ENCODE measurements around the gene MBD5.

Gene MBD5

GRCh38 chr2:148108385-148108784, 87.5 kb downstream of the MBD5 start:
- TF ChIP-seq ZNF384 (IDR thresholded peaks at IDR 0.05) (peak; percentile 64), ELF4 (IDR thresholded peaks at IDR 0.05) (no peak)
- no peak for DNase-seq (ENCODE audit: extremely low spot score)
- ChIA-PET CTCF (no interaction called here), POLR2A (no interaction called here)

GRCh38 chr2:148110184-148110583, 89.3 kb downstream of the MBD5 start:
- ChIA-PET CTCF (no interaction called here), POLR2A (no interaction called here)
- DNase-seq (ENCODE audit: extremely low spot score) = no peak
- TF ChIP-seq SP1 (IDR thresholded peaks at IDR 0.05) = no peak
- no peak for TF ChIP-seq SUZ12 (IDR thresholded peaks at IDR 0.05)
- no peak for TF ChIP-seq NFRKB (IDR thresholded peaks at IDR 0.05)
- no peak for TF ChIP-seq PKNOX1 (IDR thresholded peaks at IDR 0.05)
- no peak for TF ChIP-seq FOXK2 (IDR thresholded peaks at IDR 0.05)
- no peak for TF ChIP-seq FOXA1 (IDR thresholded peaks at IDR 0.05)
- TF ChIP-seq HDGF (IDR thresholded peaks at IDR 0.05; ENCODE audit: borderline replicate concordance) = no peak
- no peak for TF ChIP-seq BHLHE40 (IDR thresholded peaks at IDR 0.05; ENCODE audit: borderline replicate concordance)

- TF ChIP-seq ELF4 (IDR thresholded peaks at IDR 0.05) = no peak
- TF ChIP-seq LEF1 (IDR thresholded peaks at IDR 0.05; ENCODE audit: borderline replicate concordance) = no peak
- TF ChIP-seq FOXK2 (IDR thresholded peaks at IDR 0.05) = no peak
- TF ChIP-seq FOXA1 (IDR thresholded peaks at IDR 0.05) = no peak
- ChIA-PET POLR2A (no interaction called here), CTCF (no interaction called here)
- DNase-seq (ENCODE audit: extremely low spot score) = no peak
Observed at GRCh38 chr2:148122788-148123187, 101.9 kb downstream of the MBD5 start.

GRCh38 chr2:148124271-148124670, 103.4 kb downstream of the MBD5 start:
- no peak for DNase-seq (ENCODE audit: extremely low spot score)
- ChIA-PET POLR2A (no interaction called here), CTCF (no interaction called here)
- TF ChIP-seq ZNF384 (IDR thresholded peaks at IDR 0.05) = no peak
- no peak for TF ChIP-seq PKNOX1 (IDR thresholded peaks at IDR 0.05)
- TF ChIP-seq L3MBTL2 (conservative IDR thresholded peaks at IDR 0.05) = no peak
- no peak for TF ChIP-seq FOXK2 (IDR thresholded peaks at IDR 0.05)
- TF ChIP-seq NFRKB (IDR thresholded peaks at IDR 0.05) = no peak
- TF ChIP-seq SUZ12 (IDR thresholded peaks at IDR 0.05) = no peak
- no peak for TF ChIP-seq LEF1 (IDR thresholded peaks at IDR 0.05; ENCODE audit: borderline replicate concordance)
- no peak for TF ChIP-seq TARDBP (IDR thresholded peaks at IDR 0.05)

- ChIA-PET CTCF (no interaction called here), POLR2A (no interaction called here)
- no peak for TF ChIP-seq NFRKB (IDR thresholded peaks at IDR 0.05)
- DNase-seq (ENCODE audit: extremely low spot score) = no peak
Observed at GRCh38 chr2:148130581-148130980, 109.7 kb downstream of the MBD5 start.

GRCh38 chr2:148132412-148132811, 111.5 kb downstream of the MBD5 start:
- ChIA-PET CTCF (no interaction called here), POLR2A (no interaction called here)
- DNase-seq (ENCODE audit: extremely low spot score) = no peak
- TF ChIP-seq ELF4 (IDR thresholded peaks at IDR 0.05) (no peak), SUZ12 (IDR thresholded peaks at IDR 0.05) (no peak), CTBP1 (IDR thresholded peaks at IDR 0.05; ENCODE audit: borderline replicate concordance) (no peak), FOXM1 (IDR thresholded peaks at IDR 0.05; ENCODE audit: borderline replicate concordance) (no peak), NFRKB (IDR thresholded peaks at IDR 0.05) (no peak), ARNT (IDR thresholded peaks at IDR 0.05) (no peak), BHLHE40 (IDR thresholded peaks at IDR 0.05; ENCODE audit: borderline replicate concordance) (no peak), ZNF384 (IDR thresholded peaks at IDR 0.05) (no peak), FOXK2 (IDR thresholded peaks at IDR 0.05) (no peak), PKNOX1 (IDR thresholded peaks at IDR 0.05) (no peak), LEF1 (IDR thresholded peaks at IDR 0.05; ENCODE audit: borderline replicate concordance) (no peak), HDGF (IDR thresholded peaks at IDR 0.05; ENCODE audit: borderline replicate concordance) (no peak), L3MBTL2 (conservative IDR thresholded peaks at IDR 0.05) (no peak), SP1 (IDR thresholded peaks at IDR 0.05) (no peak), TARDBP (IDR thresholded peaks at IDR 0.05) (no peak), FOXA1 (IDR thresholded peaks at IDR 0.05) (no peak)

- POLR2A ChIA-PET = no interaction called here
- CTCF ChIA-PET = no interaction called here
Observed at GRCh38 chr2:148135705-148136104, 114.8 kb downstream of the MBD5 start.

More at GRCh38 chr2:148135705-148136104, 114.8 kb downstream of the MBD5 start:
- no peak for DNase-seq (ENCODE audit: extremely low spot score)
- TF ChIP-seq LEF1 (IDR thresholded peaks at IDR 0.05; ENCODE audit: borderline replicate concordance) (no peak), L3MBTL2 (conservative IDR thresholded peaks at IDR 0.05) (no peak), PKNOX1 (IDR thresholded peaks at IDR 0.05) (no peak), ARNT (IDR thresholded peaks at IDR 0.05) (no peak), SP1 (IDR thresholded peaks at IDR 0.05) (no peak), NFRKB (IDR thresholded peaks at IDR 0.05) (no peak), FOXM1 (IDR thresholded peaks at IDR 0.05; ENCODE audit: borderline replicate concordance) (no peak), FOXK2 (IDR thresholded peaks at IDR 0.05) (no peak), ELF4 (IDR thresholded peaks at IDR 0.05) (no peak), FOXA1 (IDR thresholded peaks at IDR 0.05) (no peak), TARDBP (IDR thresholded peaks at IDR 0.05) (no peak), ZNF384 (IDR thresholded peaks at IDR 0.05) (no peak), HDGF (IDR thresholded peaks at IDR 0.05; ENCODE audit: borderline replicate concordance) (no peak), BHLHE40 (IDR thresholded peaks at IDR 0.05; ENCODE audit: borderline replicate concordance) (no peak), CTBP1 (IDR thresholded peaks at IDR 0.05; ENCODE audit: borderline replicate concordance) (no peak), SUZ12 (IDR thresholded peaks at IDR 0.05) (no peak)
